NCI-H146 (cell line): ENCODE results near the gene SLC22A3.
"Not testable (repeated sequence)": the region's sequence is repeated elsewhere in the genome, so short reads cannot be mapped to it uniquely, and the experiment has no call there.

Experiments
- DNase-seq: peaks from one replicate; lab custom pipeline; 2025; lab: John Stamatoyannopoulos, UW

The SLC22A3 gene

GRCh38 chr6:160337301-160337700 is 10.9 kb upstream of the SLC22A3 start:
- no peak for DNase-seq

GRCh38 chr6:160337991-160338390 is 10.2 kb upstream of the SLC22A3 start:
- no peak for DNase-seq

GRCh38 chr6:160343144-160343543 is 5.0 kb upstream of the SLC22A3 start:
- DNase-seq = no peak

GRCh38 chr6:160344271-160344670 is 3.9 kb upstream of the SLC22A3 start:
- no peak for DNase-seq

- DNase-seq = no peak
These were observed 637 bp upstream of the SLC22A3 start for GRCh38 chr6:160347259-160348222.

- DNase-seq = no peak
These were observed 853 bp downstream of the SLC22A3 start for GRCh38 chr6:160349020-160349441.

GRCh38 chr6:160349814-160350350 is 1.7 kb downstream of the SLC22A3 start:
- DNase-seq = no peak

- no peak for DNase-seq
These were observed 5.8 kb downstream of the SLC22A3 start for GRCh38 chr6:160353950-160354496.

GRCh38 chr6:160355001-160355400 is 6.8 kb downstream of the SLC22A3 start:
- DNase-seq = no peak

GRCh38 chr6:160356074-160356744 is 8.0 kb downstream of the SLC22A3 start:
- DNase-seq = no peak

GRCh38 chr6:160357088-160357487 is 8.9 kb downstream of the SLC22A3 start:
- DNase-seq = no peak

GRCh38 chr6:160358225-160359119 is 10.3 kb downstream of the SLC22A3 start:
- DNase-seq = no peak

GRCh38 chr6:160360955-160361354 is 12.8 kb downstream of the SLC22A3 start:
- no peak for DNase-seq

GRCh38 chr6:160362556-160362955 is 14.4 kb downstream of the SLC22A3 start:
- DNase-seq = no peak

- no peak for DNase-seq
These were observed 15.1 kb downstream of the SLC22A3 start for GRCh38 chr6:160363016-160363996.

- no peak for DNase-seq
These were observed 16.9 kb downstream of the SLC22A3 start for GRCh38 chr6:160365117-160365516.

GRCh38 chr6:160367798-160368547 is 19.8 kb downstream of the SLC22A3 start:
- DNase-seq = no peak

GRCh38 chr6:160368670-160369069 is 20.5 kb downstream of the SLC22A3 start:
- DNase-seq = no peak

- not testable (repeated sequence) for DNase-seq
These were observed 25.4 kb downstream of the SLC22A3 start for GRCh38 chr6:160373601-160374000.
